ENCODE measurements around the gene VPS52.

VPS52 gene

GRCh38 chr6:33298773-33299236 lies 27.1 kb upstream of the VPS52 start, which contains the start of gene RGL2:
TSS of gene RGL2 (minus strand) at chr6:33298942. CDS start at chr6:33298610, 332 bp downstream.
- Histone ChIP-seq H3K27ac (ENCODE audit: low read depth, low read length) (peak within 1 kb of the TSS; percentile 98), H3K36me3 (ENCODE audit: insufficient read depth, low read length) (peaks cover 24% of the 10 kb centered on the region), H3K4me1 (ENCODE audit: insufficient read depth, low read length) (peaks cover 18% of the 10 kb centered on the region), H3K27me3 (ENCODE audit: control insufficient read depth in 1 of 2, insufficient read depth in 2 of 2, low read length in 2 of 2) (no peaks in the 10 kb centered on the region), H3K9me3 (ENCODE audit: low read length) (no peaks in the 10 kb centered on the region), H3K9ac (ENCODE audit: low read length) (peak within 1 kb of the TSS; percentile 97), H3K4me3 (ENCODE audit: low read depth in 1 of 2, low read length in 2 of 2) (peak within 1 kb of the TSS; percentile 86 to 96)

GRCh38 chr6:33297956-33298772 lies 26.5 kb upstream of the VPS52 start:
- H3K9ac ChIP-seq (ENCODE audit: low read length): peak overlapping the region; percentile 76
- peaks cover 28% of the 10 kb centered on the region for H3K36me3 ChIP-seq (ENCODE audit: insufficient read depth, low read length)
- no peaks in the 10 kb centered on the region for H3K27me3 ChIP-seq (ENCODE audit: control insufficient read depth in 1 of 2, insufficient read depth in 2 of 2, low read length in 2 of 2)
- peak overlapping the region; percentile 98 for H3K27ac ChIP-seq (ENCODE audit: low read depth, low read length)
- H3K4me1 ChIP-seq (ENCODE audit: insufficient read depth, low read length): peaks cover 18% of the 10 kb centered on the region
- H3K4me3 ChIP-seq (ENCODE audit: low read depth in 1 of 2, low read length in 2 of 2): peak overlapping the region; percentile 86 to 96
- no peaks in the 10 kb centered on the region for H3K9me3 ChIP-seq (ENCODE audit: low read length)

GRCh38 chr6:33297406-33297955 lies 25.8 kb upstream of the VPS52 start:
- Histone ChIP-seq H3K4me1 (ENCODE audit: insufficient read depth, low read length) (peaks cover 18% of the 10 kb centered on the region), H3K36me3 (ENCODE audit: insufficient read depth, low read length) (peaks cover 35% of the 10 kb centered on the region)

GRCh38 chr6:33296797-33297405 lies 25.2 kb upstream of the VPS52 start:
- H3K9me3 ChIP-seq (ENCODE audit: low read length): no peaks in the 10 kb centered on the region
- H3K4me3 ChIP-seq (ENCODE audit: low read depth in 1 of 2, low read length in 2 of 2): peak overlapping the region; percentile 24 to 63
- H3K36me3 ChIP-seq (ENCODE audit: insufficient read depth, low read length): peaks cover 40% of the 10 kb centered on the region
- peak overlapping the region; percentile 27 for H3K9ac ChIP-seq (ENCODE audit: low read length)
- peak overlapping the region; percentile 75 for H3K27ac ChIP-seq (ENCODE audit: low read depth, low read length)
- H3K4me1 ChIP-seq (ENCODE audit: insufficient read depth, low read length): peaks cover 18% of the 10 kb centered on the region
- no peaks in the 10 kb centered on the region for H3K27me3 ChIP-seq (ENCODE audit: control insufficient read depth in 1 of 2, insufficient read depth in 2 of 2, low read length in 2 of 2)

More at GRCh38 chr6:33297406-33297955, 25.8 kb upstream of the VPS52 start:
- H3K9me3 ChIP-seq (ENCODE audit: low read length): no peaks in the 10 kb centered on the region
- peak overlapping the region; percentile 75 for H3K27ac ChIP-seq (ENCODE audit: low read depth, low read length)
- peak overlapping the region; percentile 24 to 63 for H3K4me3 ChIP-seq (ENCODE audit: low read depth in 1 of 2, low read length in 2 of 2)
- H3K27me3 ChIP-seq (ENCODE audit: control insufficient read depth in 1 of 2, insufficient read depth in 2 of 2, low read length in 2 of 2): no peaks in the 10 kb centered on the region
- peak overlapping the region; percentile 27 for H3K9ac ChIP-seq (ENCODE audit: low read length)

DNA sequence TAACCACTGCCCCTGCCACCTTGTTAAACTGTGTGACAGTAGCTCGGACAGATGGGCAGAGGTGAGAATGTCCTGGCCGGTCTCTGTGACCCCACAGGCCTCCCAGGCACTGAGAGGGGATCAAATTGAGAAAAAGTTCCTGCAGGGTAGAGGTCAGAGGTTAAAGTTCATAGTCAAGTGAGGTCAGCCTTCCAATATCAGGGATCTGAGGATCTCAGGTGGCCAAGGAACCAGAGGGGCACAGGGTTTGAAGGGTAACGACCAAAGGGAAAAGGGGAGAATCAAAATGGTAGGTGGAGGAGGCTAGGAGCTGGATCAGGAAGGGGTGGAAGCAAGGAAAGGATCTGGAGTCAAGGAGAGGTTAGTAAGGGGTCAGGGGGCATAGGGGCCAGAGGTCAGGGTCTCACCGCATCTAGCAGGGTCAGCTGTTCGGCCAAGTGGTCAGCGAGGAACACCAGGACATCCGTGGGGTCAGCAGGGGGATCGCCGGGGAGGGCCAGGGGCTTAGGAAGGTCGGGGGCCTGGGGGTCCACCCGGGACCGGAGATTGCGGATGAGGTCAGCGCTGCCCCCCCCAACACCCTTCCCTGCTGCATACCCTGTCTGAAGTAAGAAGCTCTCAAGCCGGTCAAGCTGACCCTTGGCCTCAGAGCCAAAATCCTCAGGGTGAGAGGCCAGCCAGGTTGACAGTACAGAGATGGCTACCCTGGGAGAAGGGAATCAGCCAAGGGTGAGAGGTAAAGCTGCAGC lies 24.1 kb upstream of the VPS52 start:
- Histone ChIP-seq H3K27me3 (ENCODE audit: control insufficient read depth in 1 of 2, insufficient read depth in 2 of 2, low read length in 2 of 2) (no peaks in the 10 kb centered on the region), H3K4me3 (ENCODE audit: low read depth in 1 of 2, low read length in 2 of 2) (no peak overlapping the region), H3K27ac (ENCODE audit: low read depth, low read length) (no peak overlapping the region), H3K9me3 (ENCODE audit: low read length) (no peaks in the 10 kb centered on the region), H3K9ac (ENCODE audit: low read length) (no peak overlapping the region), H3K4me1 (ENCODE audit: insufficient read depth, low read length) (peaks cover 18% of the 10 kb centered on the region), H3K36me3 (ENCODE audit: insufficient read depth, low read length) (peaks cover 49% of the 10 kb centered on the region)

- Histone ChIP-seq H3K27ac (ENCODE audit: low read depth, low read length) (no peak overlapping the region), H3K9me3 (ENCODE audit: low read length) (no peaks in the 10 kb centered on the region), H3K36me3 (ENCODE audit: insufficient read depth, low read length) (peaks cover 49% of the 10 kb centered on the region), H3K27me3 (ENCODE audit: control insufficient read depth in 1 of 2, insufficient read depth in 2 of 2, low read length in 2 of 2) (no peaks in the 10 kb centered on the region), H3K4me3 (ENCODE audit: low read depth in 1 of 2, low read length in 2 of 2) (no peak overlapping the region), H3K9ac (ENCODE audit: low read length) (no peak overlapping the region), H3K4me1 (ENCODE audit: insufficient read depth, low read length) (peaks cover 18% of the 10 kb centered on the region)
Measured at GRCh38 chr6:33294086-33294823, 22.6 kb upstream of the VPS52 start.

- Histone ChIP-seq H3K27me3 (ENCODE audit: control insufficient read depth in 1 of 2, insufficient read depth in 2 of 2, low read length in 2 of 2) (no peaks in the 10 kb centered on the region), H3K4me1 (ENCODE audit: insufficient read depth, low read length) (peaks cover 23% of the 10 kb centered on the region), H3K36me3 (ENCODE audit: insufficient read depth, low read length) (peaks cover 49% of the 10 kb centered on the region), H3K9ac (ENCODE audit: low read length) (no peak overlapping the region), H3K9me3 (ENCODE audit: low read length) (no peaks in the 10 kb centered on the region), H3K27ac (ENCODE audit: low read depth, low read length) (no peak overlapping the region), H3K4me3 (ENCODE audit: low read depth in 1 of 2, low read length in 2 of 2) (no peak overlapping the region)
Measured at GRCh38 chr6:33292996-33293682, 21.5 kb upstream of the VPS52 start.

DNA sequence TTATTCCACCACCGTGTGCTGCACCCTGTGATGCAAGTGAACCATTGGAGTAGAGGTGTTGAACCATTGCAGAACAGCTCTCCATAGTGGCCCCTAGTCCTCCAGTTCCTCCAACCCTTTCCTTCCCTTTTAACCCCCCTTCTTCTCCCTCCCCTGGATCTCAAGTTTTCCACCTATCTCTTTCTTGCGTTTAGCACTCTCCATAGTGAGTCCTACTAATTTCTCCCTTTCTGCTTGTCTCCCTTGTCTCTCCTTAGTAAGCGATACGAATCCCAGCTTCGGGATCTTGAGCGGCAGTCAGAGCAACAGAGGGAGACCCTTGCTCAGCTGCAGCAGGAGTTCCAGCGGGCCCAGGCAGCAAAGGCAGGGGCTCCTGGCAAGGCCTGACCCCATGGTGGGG lies 18.8 kb upstream of the VPS52 start:
- peaks cover 54% of the 10 kb centered on the region for H3K36me3 ChIP-seq (ENCODE audit: insufficient read depth, low read length)
- no peaks in the 10 kb centered on the region for H3K9me3 ChIP-seq (ENCODE audit: low read length)
- H3K27ac ChIP-seq (ENCODE audit: low read depth, low read length): no peak overlapping the region
- peaks cover 19% of the 10 kb centered on the region for H3K4me1 ChIP-seq (ENCODE audit: insufficient read depth, low read length)
- H3K9ac ChIP-seq (ENCODE audit: low read length): peak overlapping the region; percentile 65
- peak overlapping the region in 1 of 2 donors; percentile 79 for H3K4me3 ChIP-seq (ENCODE audit: low read depth in 1 of 2, low read length in 2 of 2)
- no peaks in the 10 kb centered on the region for H3K27me3 ChIP-seq (ENCODE audit: control insufficient read depth in 1 of 2, insufficient read depth in 2 of 2, low read length in 2 of 2)

GRCh38 chr6:33289784-33290315 lies 18.2 kb upstream of the VPS52 start:
- no peaks in the 10 kb centered on the region for H3K9me3 ChIP-seq (ENCODE audit: low read length)
- peak overlapping the region; percentile 91 for H3K27ac ChIP-seq (ENCODE audit: low read depth, low read length)

More at GRCh38 chr6:33289784-33290315, 18.2 kb upstream of the VPS52 start:
- H3K27me3 ChIP-seq (ENCODE audit: control insufficient read depth in 1 of 2, insufficient read depth in 2 of 2, low read length in 2 of 2): no peaks in the 10 kb centered on the region
- peaks cover 51% of the 10 kb centered on the region for H3K36me3 ChIP-seq (ENCODE audit: insufficient read depth, low read length)
- peak overlapping the region; percentile 65 for H3K9ac ChIP-seq (ENCODE audit: low read length)
- H3K4me3 ChIP-seq (ENCODE audit: low read depth in 1 of 2, low read length in 2 of 2): peak overlapping the region; percentile 79 to 83
- H3K4me1 ChIP-seq (ENCODE audit: insufficient read depth, low read length): peaks cover 19% of the 10 kb centered on the region
